D721Med (cell line): ENCODE data around the gene BMS1.

ENCODE experiments used
- DNase-seq: peaks from one replicate; pipeline ENCODE4 v3.0.0; 2011; ENCODE audit warnings: low spot score; ENCODE audit not compliant: insufficient read length
- FAIRE-seq: peaks from 2 replicates; lab custom pipeline; 2011; peaks lifted over from hg19 to GRCh38; lab: Jason Lieb, UNC
- CTCF ChIP-seq: IDR thresholded peaks from 2 replicates; pipeline ENCODE4 v1.5.1; 2012; ENCODE audit warnings: mild to moderate bottlenecking, control low read depth; ENCODE audit not compliant: insufficient read depth; ENCODE audit errors: missing control alignments

The BMS1 gene

GRCh38 chr10:42875798-42876341, 93.3 kb downstream of the BMS1 start:
- no peak for DNase-seq
- no peak for FAIRE-seq
- TF ChIP-seq CTCF: no peak

- no peak for FAIRE-seq
- TF ChIP-seq CTCF: no peak
These were observed 93.9 kb downstream of the BMS1 start for GRCh38 chr10:42876476-42876875.

GRCh38 chr10:42876945-42877344, 94.3 kb downstream of the BMS1 start:
- no peak for TF ChIP-seq CTCF
- DNase-seq: no peak
- FAIRE-seq: no peak

More at GRCh38 chr10:42876476-42876875, 93.9 kb downstream of the BMS1 start:
- DNase-seq: no peak

GRCh38 chr10:42877496-42878030, 95.0 kb downstream of the BMS1 start:
- FAIRE-seq (no peak), DNase-seq (no peak)
- TF ChIP-seq CTCF: no peak

GRCh38 chr10:42878134-42878820, 95.7 kb downstream of the BMS1 start:
- FAIRE-seq (no peak), DNase-seq (no peak)
- no peak for TF ChIP-seq CTCF

GRCh38 chr10:42878821-42879195, 96.2 kb downstream of the BMS1 start:
- DNase-seq (no peak), FAIRE-seq (no peak)
- TF ChIP-seq CTCF: no peak
